B cell (primary cell): ENCODE data around the gene NFKBIZ.

Experiments
- CTCF ChIP-seq: fragments of 200-600 bp; IDR thresholded peaks from one replicate; pipeline ENCODE4 v1.8.0; 2022; ENCODE audit warnings: antibody characterized with exemption, mild to moderate bottlenecking
- EZH2 ChIP-seq: IDR thresholded peaks from 2 replicates; pipeline ENCODE4 v1.6.1; 2012; ENCODE audit warnings: borderline replicate concordance, low read depth, mild to moderate bottlenecking, moderate library complexity, low read length; ENCODE audit not compliant: insufficient read depth, poor library complexity, severe bottlenecking

GRCh38 chr3:101867996-101868395 is 18.7 kb downstream of the NFKBIZ start:
- TF ChIP-seq CTCF, result no peak
- TF ChIP-seq EZH2, result no peak
